ENCODE results near the gene CHST15.

Gene CHST15

GRCh38 chr10:124067825-124068400 is 25.5 kb downstream of the CHST15 start:
- Histone ChIP-seq H3K4me1 (ENCODE audit: control insufficient read depth, insufficient read depth, low read length) (peaks cover 30% of the 10 kb centered on the region), H3K9me3 (ENCODE audit: control insufficient read depth, low read length) (no peaks in the 10 kb centered on the region), H3K36me3 (ENCODE audit: control insufficient read depth, insufficient read depth, low read length) (no peaks in the 10 kb centered on the region), H3K27me3 (ENCODE audit: control insufficient read depth, insufficient read depth, low read length, poor library complexity, severe bottlenecking) (no peaks in the 10 kb centered on the region), H3K4me3 (ENCODE audit: insufficient read depth, low read depth, low read length) (no peak overlapping the region), H3K27ac (ENCODE audit: insufficient read depth, low read depth, low read length, poor library complexity, severe bottlenecking) (no peak overlapping the region)
- 94 to 95% methylated on average over 14 of the region's 14 CpGs for WGBS, 2 experiments

GRCh38 chr10:124066781-124067714 is 26.4 kb downstream of the CHST15 start:
- 57 to 60% methylated on average over 12 of the region's 12 CpGs for WGBS, 2 experiments
- Histone ChIP-seq H3K4me3 (ENCODE audit: insufficient read depth, low read depth, low read length) (no peak overlapping the region), H3K27me3 (ENCODE audit: control insufficient read depth, insufficient read depth, low read length, poor library complexity, severe bottlenecking) (no peaks in the 10 kb centered on the region), H3K9me3 (ENCODE audit: control insufficient read depth, low read length) (no peaks in the 10 kb centered on the region), H3K36me3 (ENCODE audit: control insufficient read depth, insufficient read depth, low read length) (no peaks in the 10 kb centered on the region), H3K4me1 (ENCODE audit: control insufficient read depth, insufficient read depth, low read length) (peaks cover 28% of the 10 kb centered on the region), H3K27ac (ENCODE audit: insufficient read depth, low read depth, low read length, poor library complexity, severe bottlenecking) (no peak overlapping the region)

GRCh38 chr10:124066126-124066700 is 27.2 kb downstream of the CHST15 start:
- Histone ChIP-seq H3K36me3 (ENCODE audit: control insufficient read depth, insufficient read depth, low read length) (no peaks in the 10 kb centered on the region), H3K4me3 (ENCODE audit: insufficient read depth, low read depth, low read length) (no peak overlapping the region), H3K27me3 (ENCODE audit: control insufficient read depth, insufficient read depth, low read length, poor library complexity, severe bottlenecking) (no peaks in the 10 kb centered on the region), H3K9me3 (ENCODE audit: control insufficient read depth, low read length) (no peaks in the 10 kb centered on the region), H3K27ac (ENCODE audit: insufficient read depth, low read depth, low read length, poor library complexity, severe bottlenecking) (no peak overlapping the region), H3K4me1 (ENCODE audit: control insufficient read depth, insufficient read depth, low read length) (peaks cover 25% of the 10 kb centered on the region)
- 52% methylated on average over 12 of the region's 12 CpGs for WGBS, 2 experiments

- Histone ChIP-seq H3K4me3 (ENCODE audit: insufficient read depth, low read depth, low read length) (no peak overlapping the region), H3K27ac (ENCODE audit: insufficient read depth, low read depth, low read length, poor library complexity, severe bottlenecking) (no peak overlapping the region), H3K27me3 (ENCODE audit: control insufficient read depth, insufficient read depth, low read length, poor library complexity, severe bottlenecking) (no peaks in the 10 kb centered on the region), H3K4me1 (ENCODE audit: control insufficient read depth, insufficient read depth, low read length) (peaks cover 25% of the 10 kb centered on the region), H3K9me3 (ENCODE audit: control insufficient read depth, low read length) (no peaks in the 10 kb centered on the region), H3K36me3 (ENCODE audit: control insufficient read depth, insufficient read depth, low read length) (no peaks in the 10 kb centered on the region)
- WGBS, 2 experiments, result 49 to 50% methylated on average over 12 of the region's 12 CpGs
These were observed 27.8 kb downstream of the CHST15 start for GRCh38 chr10:124065382-124066125.

GRCh38 chr10:124064676-124065075 is 28.7 kb downstream of the CHST15 start:
- H3K4me3 ChIP-seq (ENCODE audit: insufficient read depth, low read depth, low read length), result no peak overlapping the region
- WGBS, 2 experiments, result 86 to 88% methylated on average over 6 of the region's 6 CpGs
- H3K9me3 ChIP-seq (ENCODE audit: control insufficient read depth, low read length), result no peaks in the 10 kb centered on the region
- no peaks in the 10 kb centered on the region for H3K27me3 ChIP-seq (ENCODE audit: control insufficient read depth, insufficient read depth, low read length, poor library complexity, severe bottlenecking)
- peaks cover 25% of the 10 kb centered on the region for H3K4me1 ChIP-seq (ENCODE audit: control insufficient read depth, insufficient read depth, low read length)
- H3K27ac ChIP-seq (ENCODE audit: insufficient read depth, low read depth, low read length, poor library complexity, severe bottlenecking), result no peak overlapping the region
- H3K36me3 ChIP-seq (ENCODE audit: control insufficient read depth, insufficient read depth, low read length), result no peaks in the 10 kb centered on the region

GRCh38 chr10:124063750-124064603 is 29.4 kb downstream of the CHST15 start:
- no peaks in the 10 kb centered on the region for H3K9me3 ChIP-seq (ENCODE audit: control insufficient read depth, low read length)
- H3K27ac ChIP-seq (ENCODE audit: insufficient read depth, low read depth, low read length, poor library complexity, severe bottlenecking), result no peak overlapping the region
- 93% methylated on average over 18 of the region's 18 CpGs for WGBS, 2 experiments
- no peaks in the 10 kb centered on the region for H3K27me3 ChIP-seq (ENCODE audit: control insufficient read depth, insufficient read depth, low read length, poor library complexity, severe bottlenecking)
- no peak overlapping the region for H3K4me3 ChIP-seq (ENCODE audit: insufficient read depth, low read depth, low read length)
- peaks cover 25% of the 10 kb centered on the region for H3K4me1 ChIP-seq (ENCODE audit: control insufficient read depth, insufficient read depth, low read length)
- H3K36me3 ChIP-seq (ENCODE audit: control insufficient read depth, insufficient read depth, low read length), result no peaks in the 10 kb centered on the region

- H3K4me3 ChIP-seq (ENCODE audit: insufficient read depth, low read depth, low read length), result no peak overlapping the region
- H3K27ac ChIP-seq (ENCODE audit: insufficient read depth, low read depth, low read length, poor library complexity, severe bottlenecking), result no peak overlapping the region
- 91 to 94% methylated on average over 15 of the region's 15 CpGs for WGBS, 2 experiments
These were observed 31.0 kb downstream of the CHST15 start for GRCh38 chr10:124062390-124062789.

GRCh38 chr10:124061030-124061429 is 32.4 kb downstream of the CHST15 start:
- WGBS, 2 experiments, result 90 to 92% methylated on average over 10 of the region's 10 CpGs
- Histone ChIP-seq H3K4me1 (ENCODE audit: control insufficient read depth, insufficient read depth, low read length) (peaks cover 11% of the 10 kb centered on the region), H3K36me3 (ENCODE audit: control insufficient read depth, insufficient read depth, low read length) (no peaks in the 10 kb centered on the region), H3K9me3 (ENCODE audit: control insufficient read depth, low read length) (no peaks in the 10 kb centered on the region), H3K27me3 (ENCODE audit: control insufficient read depth, insufficient read depth, low read length, poor library complexity, severe bottlenecking) (no peaks in the 10 kb centered on the region), H3K27ac (ENCODE audit: insufficient read depth, low read depth, low read length, poor library complexity, severe bottlenecking) (no peak overlapping the region), H3K4me3 (ENCODE audit: insufficient read depth, low read depth, low read length) (no peak overlapping the region)

More at GRCh38 chr10:124062390-124062789, 31.0 kb downstream of the CHST15 start:
- Histone ChIP-seq H3K36me3 (ENCODE audit: control insufficient read depth, insufficient read depth, low read length) (no peaks in the 10 kb centered on the region), H3K27me3 (ENCODE audit: control insufficient read depth, insufficient read depth, low read length, poor library complexity, severe bottlenecking) (no peaks in the 10 kb centered on the region), H3K4me1 (ENCODE audit: control insufficient read depth, insufficient read depth, low read length) (peaks cover 25% of the 10 kb centered on the region), H3K9me3 (ENCODE audit: control insufficient read depth, low read length) (no peaks in the 10 kb centered on the region)

- Histone ChIP-seq H3K4me3 (ENCODE audit: insufficient read depth, low read depth, low read length) (no peak overlapping the region), H3K4me1 (ENCODE audit: control insufficient read depth, insufficient read depth, low read length) (peaks cover 3% of the 10 kb centered on the region), H3K27me3 (ENCODE audit: control insufficient read depth, insufficient read depth, low read length, poor library complexity, severe bottlenecking) (no peaks in the 10 kb centered on the region), H3K36me3 (ENCODE audit: control insufficient read depth, insufficient read depth, low read length) (no peaks in the 10 kb centered on the region), H3K9me3 (ENCODE audit: control insufficient read depth, low read length) (no peaks in the 10 kb centered on the region), H3K27ac (ENCODE audit: insufficient read depth, low read depth, low read length, poor library complexity, severe bottlenecking) (no peak overlapping the region)
- WGBS, 2 experiments, result 94% methylated on average over 6 of the region's 6 CpGs
These were observed 33.2 kb downstream of the CHST15 start for GRCh38 chr10:124060148-124060720.
